B cell (primary cell): ENCODE data around the gene GYS1. TPM values are rescaled to one million over a fixed set of nuclear protein-coding genes. Genes with fewer than 3 reads are reported as not detected.

Experiments
- ATAC-seq: fragments of 200-7000 bp; cut with Tn5 transposase; one replicate; pipeline ENCODE4 v1.10.0; 2021; ENCODE audit warnings: low read depth, mild to moderate bottlenecking, moderate number of reproducible peaks, moderate library complexity
- CTCF ChIA-PET: fragments of 350-600 bp; sonication (Branson Sonifier 250); formaldehyde crosslinking; loops from one replicate; lab custom pipeline; 2021; ENCODE audit warnings: antibody characterized with exemption, inconsistent platforms; lab: Charles Lee
- POLR2A ChIA-PET: fragments of 350-600 bp; sonication (Branson Sonifier 250); formaldehyde crosslinking; loops from one replicate; lab custom pipeline; 2021; ENCODE audit warnings: antibody characterized with exemption; lab: Charles Lee
- DNase-seq: peaks from one replicate; pipeline ENCODE4 v3.0.0; 2013
- H2AFZ ChIP-seq: 2 replicates; pipeline ENCODE4 v1.6.1; 2012; ENCODE audit warnings: mild to moderate bottlenecking, low read depth, low read length; ENCODE audit not compliant: insufficient read depth, poor library complexity, severe bottlenecking
- H3K27ac ChIP-seq, 2 donors: 1 replicate in 1 of 2; 2 replicates in 1 of 2; pipeline ENCODE4 v1.5.1; 2012 to 2013; ENCODE audit warnings: low read length in 2 of 2, mild to moderate bottlenecking in 2 of 2, moderate library complexity in 1 of 2
- H3K27me3 ChIP-seq, 4 experiments: fragments of 200-600 bp in 1 of 4; sonication (generic) in 1 of 4; replicated peaks in 1 of 4; 1 replicate in 2 of 4; 2 replicates in 2 of 4; pipeline versions ENCODE4 v1.6.1 to v1.7.0; 2013 to 2016; ENCODE audit warnings: low read length in 3 of 4, mild to moderate bottlenecking in 2 of 4, mixed read lengths in 1 of 4, moderate library complexity in 1 of 4; ENCODE audit not compliant: insufficient read depth in 4 of 4, control insufficient read depth in 3 of 4; ENCODE audit errors: control extremely low read depth in 1 of 4
- H3K36me3 ChIP-seq, 2 experiments: replicated peaks in 1 of 2; 1 replicate in 1 of 2; 2 replicates in 1 of 2; pipeline versions ENCODE4 v1.6.1 to v1.7.1; 2013; ENCODE audit warnings: low read length in 1 of 2; ENCODE audit not compliant: insufficient read depth in 2 of 2, control insufficient read depth in 1 of 2; ENCODE audit errors: control extremely low read depth in 1 of 2, extremely low read depth in 1 of 2
- H3K4me1 ChIP-seq, 2 donors: fragments of 200-600 bp in 1 of 2; sonication (generic) in 1 of 2; 1 replicate in 1 of 2; 2 replicates in 1 of 2; pipeline versions ENCODE4 v1.5.1 to v1.6.1; 2013 to 2017; ENCODE audit warnings: low read length in 2 of 2; ENCODE audit not compliant: control insufficient read depth in 2 of 2, insufficient read depth in 2 of 2
- H3K4me2 ChIP-seq: replicated peaks from 2 replicates; pipeline ENCODE3; 2012; ENCODE audit warnings: mild to moderate bottlenecking, low read depth, low read length; ENCODE audit not compliant: poor library complexity, severe bottlenecking
- H3K4me3 ChIP-seq, 5 experiments: fragments of 200-600 bp in 1 of 5; sonication (generic) in 1 of 5; 1 replicate in 3 of 5; 2 replicates in 2 of 5; pipeline versions ENCODE4 v1.5.1 to v1.7.0; 2011 to 2016; ENCODE audit warnings: low read length in 4 of 5, mild to moderate bottlenecking in 4 of 5, low read depth in 2 of 5, control low read depth in 1 of 5, moderate library complexity in 1 of 5; ENCODE audit not compliant: insufficient read depth in 1 of 5; ENCODE audit errors: control extremely low read depth in 1 of 5, extremely low read depth in 1 of 5
- H3K79me2 ChIP-seq: fragments of 200-600 bp; sonication (generic); one replicate; pipeline ENCODE4 v1.6.0; 2016; ENCODE audit warnings: low read length; ENCODE audit not compliant: control insufficient read depth, insufficient read depth
- H3K9ac ChIP-seq: fragments of 200-600 bp; sonication (generic); 2 replicates; pipeline ENCODE4 v1.6.1; 2017; ENCODE audit warnings: mild to moderate bottlenecking, low read length, moderate library complexity
- H3K9me3 ChIP-seq, 3 donors: one replicate each; pipeline versions ENCODE4 v1.6.1 to v1.7.1; 2013; ENCODE audit warnings: low read length in 2 of 3; ENCODE audit not compliant: control insufficient read depth in 2 of 3, insufficient read depth in 1 of 3; ENCODE audit errors: control extremely low read depth in 1 of 3
- H4K20me1 ChIP-seq: 2 replicates; pipeline ENCODE4 v1.6.0; 2012; ENCODE audit warnings: mild to moderate bottlenecking, low read length; ENCODE audit not compliant: insufficient read depth, control insufficient read depth, poor library complexity, severe bottlenecking
- H3K27ac Mint-ChIP-seq: one replicate; pipeline ENCODE4 v1.8.0; 2021; ENCODE audit warnings: mixed read lengths
- H3K27me3 Mint-ChIP-seq: one replicate; pipeline ENCODE4 v1.8.0; 2021; ENCODE audit warnings: mixed read lengths
- H3K4me1 Mint-ChIP-seq: one replicate; pipeline ENCODE4 v1.8.0; 2021; ENCODE audit warnings: mixed read lengths
- H3K4me3 Mint-ChIP-seq: one replicate; pipeline ENCODE4 v1.8.0; 2021; ENCODE audit warnings: mixed read lengths
- H3K9me3 Mint-ChIP-seq: one replicate; pipeline ENCODE4 v1.8.0; 2022; ENCODE audit warnings: mixed read lengths; ENCODE audit not compliant: insufficient read depth
- EZH2 ChIP-seq: IDR thresholded peaks from 2 replicates; pipeline ENCODE4 v1.6.1; 2012; ENCODE audit warnings: borderline replicate concordance, low read depth, mild to moderate bottlenecking, moderate library complexity, low read length; ENCODE audit not compliant: insufficient read depth, poor library complexity, severe bottlenecking
- WGBS: methylation state at CpG from one replicate; pipeline ENCODE4 v1.1.5; 2013; ENCODE audit warnings: missing lambda C conversion rate; ENCODE audit not compliant: insufficient coverage; 5-methylcytosine and 5-hydroxymethylcytosine counted together
- intact Hi-C: fragments of 100-400 bp; cut with micrococcal nuclease; formaldehyde crosslinking; loops from one replicate; pipeline ENCODE4 v1.10.0; 2022
- polyA plus RNA-seq: library from polyadenylated mRNA; depleted of rRNA; stranded (reverse); fragments of >200 nt; gene quantifications from 2 replicates; pipeline ENCODE4 v1.2.3, GENCODE V29; 2012
- total RNA-seq, 2 donors: library from RNA; stranded (reverse); fragments of 120-200 nt in 1 of 2; gene quantifications; 1 replicate in 1 of 2; 2 replicates in 1 of 2; pipeline versions ENCODE4 v1.2.3 to v1.2.4, GENCODE V29; 2013 to 2022
- TF ChIP-seq, protein P1 (sequence below): fragments of 200-600 bp; IDR thresholded peaks from one replicate; pipeline ENCODE4 v1.8.0; 2022; ENCODE audit warnings: antibody characterized with exemption, mild to moderate bottlenecking

The GYS1 gene
- total and polyA plus RNA-seq, 2 donors (not counting 1 experiment from before 2014, with no cell fraction given): 28.9 to 62.7 TPM

DNA sequence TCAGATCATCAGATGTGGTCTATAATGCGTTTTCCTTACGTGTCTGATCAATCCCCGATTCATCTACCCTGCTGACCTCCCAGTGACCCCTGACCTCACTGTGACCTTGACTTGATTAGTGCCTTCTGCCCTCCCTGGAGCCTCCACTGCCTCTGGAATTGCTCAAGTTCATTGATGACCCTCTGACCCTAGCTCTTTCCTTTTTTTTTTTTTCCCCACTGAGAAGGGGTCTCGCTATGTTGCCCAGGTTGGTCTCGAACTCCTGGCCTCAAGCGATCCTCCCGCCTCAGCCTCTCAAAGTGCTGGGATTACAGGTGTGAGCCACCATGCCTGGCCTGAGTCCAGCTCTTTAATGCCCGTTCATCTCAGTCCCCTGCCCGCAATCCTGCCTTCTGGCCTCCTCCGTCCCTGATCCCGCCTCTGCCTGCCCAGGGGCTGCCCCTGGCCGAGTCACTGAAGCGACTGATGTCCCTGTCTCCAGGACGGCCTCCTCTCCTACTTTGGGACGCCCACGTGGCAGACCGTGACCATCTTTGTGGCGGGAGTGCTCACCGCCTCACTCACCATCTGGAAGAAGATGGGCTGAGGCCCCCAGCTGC, 32.0 kb downstream of the GYS1 start:
- peaks cover 52% of the 10 kb centered on the region for H3K4me1 Mint-ChIP-seq

More for the DNA sequence above, 32.0 kb downstream of the GYS1 start:
- H3K27ac Mint-ChIP-seq: no peak overlapping the region
- Histone ChIP-seq H3K79me2 (peaks cover 27% of the 10 kb centered on the region), H3K9me3 (no peaks in the 10 kb centered on the region), H3K27me3 (no peaks in the 10 kb centered on the region), H3K36me3 (peaks cover 1 to 7% of the 10 kb centered on the region in 2 experiments), H2AFZ (no peak overlapping the region), H3K4me2 (no peak overlapping the region), H3K9ac (no peak overlapping the region), H4K20me1 (peaks cover 8% of the 10 kb centered on the region), H3K4me1 (peaks cover 31 to 37% of the 10 kb centered on the region in 2 donors), H3K27ac (peak overlapping the region in 1 of 2 donors; percentile 88), H3K4me3 (no peak overlapping the region)
- no peak overlapping the region for H3K4me3 Mint-ChIP-seq
- intact Hi-C loops: no loop called here
- TF ChIP-seq, protein P1, sequence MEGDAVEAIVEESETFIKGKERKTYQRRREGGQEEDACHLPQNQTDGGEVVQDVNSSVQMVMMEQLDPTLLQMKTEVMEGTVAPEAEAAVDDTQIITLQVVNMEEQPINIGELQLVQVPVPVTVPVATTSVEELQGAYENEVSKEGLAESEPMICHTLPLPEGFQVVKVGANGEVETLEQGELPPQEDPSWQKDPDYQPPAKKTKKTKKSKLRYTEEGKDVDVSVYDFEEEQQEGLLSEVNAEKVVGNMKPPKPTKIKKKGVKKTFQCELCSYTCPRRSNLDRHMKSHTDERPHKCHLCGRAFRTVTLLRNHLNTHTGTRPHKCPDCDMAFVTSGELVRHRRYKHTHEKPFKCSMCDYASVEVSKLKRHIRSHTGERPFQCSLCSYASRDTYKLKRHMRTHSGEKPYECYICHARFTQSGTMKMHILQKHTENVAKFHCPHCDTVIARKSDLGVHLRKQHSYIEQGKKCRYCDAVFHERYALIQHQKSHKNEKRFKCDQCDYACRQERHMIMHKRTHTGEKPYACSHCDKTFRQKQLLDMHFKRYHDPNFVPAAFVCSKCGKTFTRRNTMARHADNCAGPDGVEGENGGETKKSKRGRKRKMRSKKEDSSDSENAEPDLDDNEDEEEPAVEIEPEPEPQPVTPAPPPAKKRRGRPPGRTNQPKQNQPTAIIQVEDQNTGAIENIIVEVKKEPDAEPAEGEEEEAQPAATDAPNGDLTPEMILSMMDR: no peak
- no peak for TF ChIP-seq EZH2
- H3K9me3 Mint-ChIP-seq: no peaks in the 10 kb centered on the region
- POLR2A ChIA-PET: interaction anchor here (0.7 to 1.5 kb wide), 3 partner anchors 88 to 324 kb away, joined by 3 to 6 read pairs (median 4); partner anchors contain the start of gene DBP
- CTCF ChIA-PET: interaction anchor here (1.5 to 2.4 kb wide), 3 partner anchors 9 to 32 kb away, joined by 4 to 8 read pairs (median 8); partner anchors contain the start of genes GYS1 and RUVBL2
- no peaks in the 10 kb centered on the region for H3K27me3 Mint-ChIP-seq
- DNase-seq (no peak), ATAC-seq (no peak)
- WGBS: 95% methylated on average over 17 of the region's 19 CpGs
